Amygdala (tissue), 56 donors: ENCODE results near the gene UBXN7.
"Not testable (repeated sequence)": the region's sequence is repeated elsewhere in the genome, so short reads cannot be mapped to it uniquely, and the experiment has no call there.

Source experiments
- DNase-seq, 56 donors: peaks; one replicate each; lab custom pipeline; 2025; lab: John Stamatoyannopoulos, UW

The UBXN7 gene

DNA sequence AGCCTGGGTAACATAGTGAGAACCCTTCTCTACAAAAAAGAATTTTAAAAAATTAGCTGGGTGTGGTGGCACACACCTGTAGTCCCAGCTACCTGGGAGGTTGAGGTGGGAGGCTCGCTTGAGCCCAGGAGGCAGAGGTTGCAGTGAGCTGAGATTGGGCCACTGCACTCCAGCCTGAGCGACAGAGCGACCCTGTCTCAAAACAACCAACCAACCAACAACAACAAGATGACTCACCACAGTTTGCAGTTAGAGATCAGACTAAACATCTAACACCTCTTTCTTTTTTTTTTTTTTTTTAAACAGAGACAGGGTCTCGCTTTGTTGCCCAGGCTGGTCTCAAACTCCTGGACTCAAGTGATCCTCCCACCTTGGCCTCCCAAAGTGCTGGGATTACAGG is 73.7 kb downstream of the UBXN7 start:
- DNase-seq: not testable (repeated sequence)

DNA sequence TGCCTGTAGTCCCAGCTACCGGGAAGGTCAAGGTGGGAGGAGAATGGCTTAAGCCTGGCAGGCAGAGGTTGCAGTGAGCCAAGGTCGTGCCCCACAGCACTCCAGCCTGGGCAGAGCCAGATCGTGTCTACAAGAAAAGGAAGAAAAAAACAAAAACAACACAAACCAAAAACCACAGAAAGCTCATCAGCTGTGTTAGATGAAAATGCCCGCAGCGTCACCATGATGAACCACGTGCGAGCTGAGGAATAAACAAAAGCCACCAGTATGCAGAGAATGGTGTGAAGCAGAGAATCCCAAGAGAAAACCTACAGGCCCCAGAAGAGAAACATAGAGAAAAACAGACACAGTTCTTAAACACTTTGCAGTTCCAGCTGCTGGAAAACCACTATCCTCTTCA is 74.3 kb downstream of the UBXN7 start:
- no peak for DNase-seq

DNA sequence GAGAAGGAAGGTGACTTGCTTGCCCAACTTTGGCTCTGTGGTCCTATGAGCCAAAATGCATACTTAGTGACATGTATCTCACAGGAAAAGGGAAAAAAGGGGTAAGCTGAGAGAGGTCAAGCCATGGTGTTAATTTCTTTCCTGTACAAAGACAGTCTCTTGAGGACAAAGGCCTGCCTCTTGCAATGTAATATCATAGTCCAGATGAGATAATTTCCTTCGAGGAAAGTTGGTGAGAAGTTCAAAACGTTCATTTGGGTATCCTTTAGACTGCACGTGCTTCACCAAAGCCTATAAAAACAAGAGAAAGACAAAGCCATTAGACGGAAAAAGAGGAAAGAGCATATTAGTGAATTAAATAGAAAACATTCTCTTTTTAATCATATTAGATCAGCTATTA is 75.7 kb downstream of the UBXN7 start:
- no peak for DNase-seq

DNA sequence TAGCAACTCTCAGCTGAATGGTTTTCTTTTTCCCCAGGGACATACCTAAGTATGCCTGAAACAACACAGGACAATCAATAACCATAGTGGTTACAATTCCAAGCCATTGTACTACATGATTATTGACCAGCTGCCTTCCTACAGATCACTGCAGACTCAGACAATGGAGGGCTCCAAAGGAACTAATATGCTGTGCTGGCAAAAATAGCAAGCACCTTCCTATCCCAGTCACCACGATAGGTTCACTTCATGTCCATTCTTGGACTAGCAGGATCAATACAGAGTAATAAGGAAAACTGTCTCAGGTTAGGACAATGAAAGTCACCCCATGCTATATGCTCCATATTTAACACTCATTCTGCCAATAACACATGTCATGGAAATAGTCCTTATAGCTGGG is 76.6 kb downstream of the UBXN7 start:
- DNase-seq: no peak

DNA sequence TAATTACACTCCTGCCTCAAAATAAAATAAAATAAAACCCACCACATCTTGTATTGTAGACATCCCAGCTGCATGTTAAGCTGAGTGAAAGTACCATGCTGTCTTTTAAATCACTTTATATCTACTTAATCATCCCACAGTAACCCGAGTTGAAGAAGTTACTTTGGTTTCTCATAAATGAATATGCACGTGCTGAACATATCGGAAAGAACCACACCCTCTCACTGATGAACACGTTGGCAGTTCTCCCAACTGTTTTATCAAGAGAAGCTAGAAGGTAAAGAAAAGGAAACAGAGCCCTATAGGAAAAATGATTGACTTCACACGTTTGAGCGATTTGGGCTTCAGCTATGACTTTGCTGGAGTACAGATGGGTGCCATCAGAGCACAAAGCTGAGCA is 78.1 kb downstream of the UBXN7 start:
- no peak for DNase-seq

DNA sequence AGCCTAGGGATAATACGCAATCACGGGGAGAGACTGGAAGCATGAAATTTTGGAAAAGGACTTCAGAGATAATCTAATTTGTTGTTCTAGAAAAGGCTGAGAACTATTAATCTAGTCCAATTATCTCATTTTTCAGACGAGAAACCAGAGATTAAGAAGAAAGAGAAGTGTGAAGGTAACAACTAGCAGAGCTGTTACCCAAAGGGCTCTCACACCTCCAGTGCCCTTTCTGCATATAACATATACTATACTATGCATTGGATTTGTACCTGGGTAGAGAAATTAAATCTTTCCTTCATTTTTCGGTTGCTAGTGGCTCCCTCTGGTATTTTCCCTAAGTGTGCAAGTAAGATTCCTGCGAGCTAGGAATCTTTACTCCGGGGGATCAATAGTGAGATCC is 80.7 kb downstream of the UBXN7 start:
- DNase-seq: no peak

DNA sequence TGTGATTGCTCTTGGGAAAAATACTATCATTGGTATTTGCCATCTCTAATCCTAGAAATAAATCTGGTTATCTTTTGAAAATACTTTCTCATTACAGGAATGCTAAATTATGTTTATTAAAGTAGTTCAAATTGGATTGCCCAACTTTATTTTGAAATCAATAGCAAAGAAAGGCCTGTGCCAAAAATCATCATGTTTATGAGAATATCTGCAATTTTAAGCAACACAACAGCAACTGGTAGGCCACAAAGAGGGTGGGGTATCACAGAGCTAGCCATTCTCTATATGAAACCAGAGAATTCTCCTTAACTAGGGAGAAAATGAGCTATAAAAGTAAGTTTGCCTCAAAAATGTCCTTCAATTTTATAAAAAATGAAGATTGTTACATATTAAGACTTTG is 82.2 kb downstream of the UBXN7 start:
- no peak for DNase-seq

DNA sequence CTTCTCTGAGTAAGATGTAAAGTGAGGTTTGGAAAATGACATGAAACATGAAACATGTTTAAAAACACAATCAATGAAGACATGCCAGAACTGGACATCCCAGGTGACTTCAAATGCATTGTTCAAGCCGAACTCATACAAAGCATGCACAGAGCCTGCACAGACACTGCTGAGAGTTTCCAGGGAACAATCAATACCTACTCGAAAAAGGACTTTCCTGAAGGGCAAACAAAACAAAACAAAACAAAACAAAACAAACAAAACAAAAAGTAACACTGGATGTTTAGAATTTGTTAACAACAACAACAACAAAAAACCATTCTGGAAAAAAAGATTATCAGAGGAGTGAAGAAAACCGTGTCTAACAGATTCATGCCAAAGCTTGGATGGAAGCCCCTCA is 83.5 kb downstream of the UBXN7 start:
- no peak for DNase-seq

DNA sequence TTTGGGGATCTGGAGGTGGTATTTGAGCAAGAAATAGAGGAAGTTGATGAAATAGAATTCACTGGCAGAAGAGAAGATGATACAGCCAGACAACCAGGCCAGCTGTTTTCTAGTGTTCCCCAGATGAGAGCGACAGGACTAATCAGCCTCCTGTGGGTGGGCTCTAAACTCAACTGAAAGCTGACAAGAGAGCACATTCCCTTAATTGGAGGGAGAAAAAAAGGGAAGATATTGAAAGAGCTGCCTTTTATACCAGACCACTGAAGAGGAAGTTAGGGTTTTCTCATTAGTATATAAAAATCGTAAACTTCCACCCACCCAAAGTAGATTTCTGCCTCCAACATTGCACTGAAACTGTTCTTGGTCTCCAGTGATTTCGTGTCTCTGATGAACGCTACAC is 87.6 kb downstream of the UBXN7 start:
- DNase-seq: no peak

DNA sequence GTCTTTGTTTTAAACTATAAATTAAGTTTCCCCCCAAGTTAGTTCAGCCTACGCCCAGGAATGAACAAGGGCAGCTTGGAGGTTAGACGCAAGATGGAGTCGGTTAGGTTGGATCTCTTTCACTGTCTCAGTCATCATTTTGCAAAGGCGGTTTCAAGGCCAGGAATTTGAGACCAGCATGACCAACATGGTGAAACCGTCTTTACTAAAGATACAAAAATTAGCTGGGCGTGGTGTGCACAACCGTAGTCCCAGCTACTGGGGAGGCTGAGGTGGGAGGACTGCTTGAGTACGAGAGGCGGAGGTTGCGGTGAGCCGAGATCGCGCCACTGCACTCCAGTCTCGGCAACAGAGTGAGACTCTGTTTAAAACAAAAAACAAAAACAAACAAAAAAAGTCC is 88.3 kb downstream of the UBXN7 start:
- not testable (repeated sequence) for DNase-seq

DNA sequence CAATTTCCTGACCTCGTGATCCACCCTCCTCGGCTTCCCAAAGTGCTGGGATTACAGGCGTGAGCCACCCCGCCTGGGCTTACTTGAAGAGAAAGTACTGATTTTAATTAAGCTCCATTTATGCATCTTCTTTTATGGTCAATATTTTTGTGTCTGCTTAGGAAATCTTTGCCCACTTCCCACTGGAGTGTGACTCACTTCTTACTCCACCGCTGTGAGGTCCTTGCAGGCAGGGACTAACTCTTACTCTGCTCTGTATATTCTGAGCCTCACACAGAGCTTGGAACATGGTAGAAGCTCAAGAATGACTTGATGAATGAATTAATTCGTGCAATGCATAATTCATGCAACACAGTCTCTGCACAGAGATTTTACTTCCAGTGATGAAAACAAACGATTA is 91.1 kb downstream of the UBXN7 start:
- no peak for DNase-seq

DNA sequence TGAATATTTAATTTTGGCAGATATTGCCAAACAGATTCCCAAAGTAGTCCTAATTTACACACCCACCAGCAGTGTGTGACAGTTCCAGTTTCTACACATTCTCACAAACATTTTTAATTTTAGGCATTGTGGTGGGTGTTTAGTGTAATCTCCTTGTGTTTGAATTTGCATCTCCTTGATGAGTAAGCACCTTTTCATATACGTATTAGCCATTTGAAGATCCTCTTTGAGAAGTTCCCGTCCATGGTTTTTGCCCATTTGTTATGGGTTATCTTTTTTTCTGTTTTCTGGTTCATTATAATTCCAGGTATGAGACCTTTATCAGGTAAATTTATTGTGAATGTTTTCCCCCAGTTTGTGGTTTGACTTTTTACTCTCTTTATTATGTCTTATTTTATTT is 91.8 kb downstream of the UBXN7 start:
- no peak for DNase-seq

DNA sequence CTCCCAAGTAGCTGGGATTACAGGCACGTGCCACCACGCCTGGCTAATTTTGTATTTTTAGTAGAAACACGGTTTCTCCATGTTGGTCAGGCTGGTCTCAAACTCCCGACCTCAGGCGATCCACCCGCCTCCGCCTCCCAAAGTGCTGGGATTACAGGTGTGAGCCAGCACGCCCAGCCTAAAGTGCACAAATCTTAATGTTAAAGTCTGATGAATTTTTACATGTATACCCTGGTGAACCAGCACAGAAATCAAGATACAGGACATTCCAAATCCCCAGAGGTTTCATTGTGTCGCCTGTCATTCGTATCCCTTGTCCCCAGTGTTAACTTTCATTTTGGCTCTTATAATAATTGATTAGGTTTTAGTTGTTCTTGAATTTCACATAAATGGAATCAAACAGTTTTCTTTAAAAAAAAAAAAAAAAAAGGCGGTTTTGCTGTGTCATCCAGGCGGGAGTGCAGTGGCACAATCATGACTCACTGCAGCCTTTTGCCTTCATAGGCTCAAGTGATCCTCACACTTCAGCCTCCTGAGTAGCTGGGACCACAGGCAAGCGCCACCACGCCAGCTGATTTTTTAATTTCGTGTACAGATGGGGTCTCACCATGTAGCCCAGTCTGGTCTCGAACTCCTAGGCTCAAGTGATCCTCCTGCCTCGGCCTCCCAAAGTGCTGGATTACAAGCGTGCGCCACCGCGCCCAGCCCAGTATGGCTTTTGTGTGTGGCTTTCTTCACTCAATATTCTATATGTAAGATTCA is 92.6 kb downstream of the UBXN7 start:
- no peak for DNase-seq

DNA sequence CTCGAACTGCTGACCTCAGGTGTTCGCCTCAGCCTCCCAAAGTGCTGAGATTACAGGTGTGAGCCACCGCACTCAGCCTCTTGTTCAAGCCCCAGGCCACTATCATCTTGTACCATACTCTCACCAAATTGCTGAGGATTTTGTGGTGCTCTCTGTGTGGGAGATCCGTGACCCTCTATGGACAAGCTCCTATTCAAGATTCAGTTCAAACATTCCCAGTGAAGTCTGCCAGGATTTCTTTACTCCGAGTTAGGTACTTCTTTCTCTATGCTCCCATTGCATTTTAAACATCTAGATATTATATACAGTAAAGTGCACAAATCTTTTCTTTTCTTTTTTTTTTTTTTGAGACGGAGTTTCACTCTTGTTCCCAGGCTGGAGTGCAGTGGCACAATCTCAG is 93.2 kb downstream of the UBXN7 start:
- no peak for DNase-seq

DNA sequence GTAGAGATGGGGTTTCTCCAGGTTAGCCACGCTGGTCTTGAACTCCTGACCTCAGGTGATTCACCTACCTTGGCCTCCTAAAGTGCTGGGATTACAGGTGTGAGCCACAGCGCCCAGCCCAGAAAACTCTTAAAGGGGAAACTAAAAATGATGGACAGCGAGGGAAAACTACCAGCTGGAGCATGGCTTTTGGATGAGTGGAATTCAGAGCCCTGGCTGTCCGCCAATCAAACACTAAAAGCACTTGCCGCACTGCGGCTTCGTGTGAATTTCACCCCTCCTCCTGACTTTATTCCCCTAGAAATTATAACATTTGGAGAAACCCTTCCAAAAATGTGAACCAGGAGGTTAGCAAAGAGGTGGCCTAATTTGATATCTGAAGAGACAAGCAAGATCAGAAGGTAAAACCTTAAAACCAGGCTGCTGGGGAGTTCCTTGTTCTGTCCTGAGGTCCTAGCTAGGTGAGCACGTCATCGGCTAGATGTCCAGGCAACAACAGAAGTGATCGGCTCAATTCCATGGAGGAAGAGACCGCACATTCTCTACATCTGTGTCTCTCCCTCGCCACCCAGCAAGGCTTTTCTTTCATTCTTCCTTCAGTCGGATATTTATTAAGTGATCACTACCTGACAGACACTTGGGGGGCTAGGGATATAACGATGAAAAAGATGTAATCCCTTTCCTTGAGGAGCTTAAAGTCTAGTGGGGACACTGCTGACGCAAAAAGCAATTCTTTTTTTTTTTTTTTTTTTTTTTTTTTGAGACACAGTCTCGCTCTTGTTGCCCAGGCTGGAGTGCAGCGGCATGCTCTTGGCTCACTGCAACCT is 95.7 kb downstream of the UBXN7 start:
- no peak for DNase-seq

DNA sequence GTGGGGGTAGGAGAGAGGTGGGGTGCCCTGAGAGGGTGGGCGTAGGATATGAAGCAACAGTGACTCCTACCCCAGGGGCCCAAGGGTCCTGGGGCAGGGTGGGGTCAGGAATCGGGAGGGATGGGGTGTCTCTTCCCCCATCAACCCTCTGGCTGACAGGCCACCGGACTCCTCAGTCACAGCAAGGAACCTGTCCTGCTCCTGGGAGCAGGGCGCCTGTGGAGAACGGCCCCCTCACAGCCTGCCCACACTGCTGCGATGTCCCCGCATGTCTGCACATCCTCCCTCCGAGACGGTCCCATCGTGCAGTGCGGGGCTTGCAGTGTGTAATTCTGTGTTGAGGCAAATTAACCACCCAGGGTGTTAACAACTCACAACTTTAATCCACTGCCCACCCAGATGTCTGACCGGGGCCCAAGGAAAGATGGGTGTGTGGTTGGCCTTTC is 96.7 kb downstream of the UBXN7 start:
- DNase-seq: no peak

DNA sequence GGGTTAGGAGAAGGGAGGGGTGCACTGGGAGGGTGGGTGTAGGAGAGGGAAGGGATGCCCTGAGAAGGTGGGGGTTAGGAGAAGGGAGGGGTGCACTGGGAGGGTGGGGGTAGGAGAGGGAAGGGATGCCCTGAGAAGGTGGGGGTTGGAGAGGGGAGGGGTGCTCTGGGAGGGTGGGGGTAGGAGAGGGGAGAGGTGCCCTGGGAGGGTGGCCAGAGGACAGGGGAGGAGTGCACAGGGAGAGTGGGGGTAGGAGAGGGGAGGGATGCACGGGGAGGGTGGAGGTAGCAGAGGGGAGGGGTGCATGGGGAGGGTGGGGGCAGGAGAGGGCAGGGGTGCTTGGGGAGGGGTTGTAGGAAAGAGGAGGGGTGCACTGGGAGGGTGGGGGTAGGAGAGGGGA is 97.2 kb downstream of the UBXN7 start:
- DNase-seq: no peak

DNA sequence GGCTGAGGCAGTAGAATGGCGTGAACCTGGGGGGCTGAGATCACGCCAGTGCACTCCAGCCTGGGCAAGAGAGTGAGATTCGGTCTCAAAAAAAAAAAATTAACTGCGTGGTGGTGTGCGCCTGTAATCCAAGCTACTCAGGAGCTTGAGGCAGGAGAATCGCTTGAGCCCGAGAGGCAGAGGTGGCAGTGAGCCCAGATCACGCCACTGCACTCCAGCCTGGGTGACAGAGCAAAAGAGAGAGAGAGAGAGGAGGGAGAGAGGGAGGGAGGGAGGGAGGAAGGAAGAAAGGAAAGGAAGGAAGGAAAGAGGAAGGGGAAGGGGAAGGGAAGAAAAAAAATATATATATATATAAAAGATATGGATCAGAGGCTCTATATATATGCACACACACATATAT is 100.1 kb downstream of the UBXN7 start:
- no peak for DNase-seq

DNA sequence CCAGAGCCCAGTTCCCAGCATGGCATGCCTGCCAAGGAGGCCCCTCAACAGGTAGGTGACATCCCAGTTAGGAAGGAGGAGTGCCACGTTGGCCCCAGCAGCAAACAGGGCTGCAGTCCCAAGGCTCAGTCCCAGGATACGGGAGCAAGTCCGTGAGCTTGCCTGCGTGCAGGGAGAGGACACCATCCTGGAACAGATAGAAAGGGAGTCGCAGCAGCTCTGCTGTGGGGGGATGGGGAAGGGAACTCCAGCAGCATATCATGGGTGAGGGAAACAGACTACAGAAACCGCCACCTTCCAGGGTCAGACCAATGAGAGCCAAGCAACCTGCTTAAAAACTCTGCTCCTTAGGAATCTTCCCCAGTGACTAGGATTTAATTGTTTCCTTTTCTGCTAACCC is 104.8 kb downstream of the UBXN7 start:
- no peak for DNase-seq

DNA sequence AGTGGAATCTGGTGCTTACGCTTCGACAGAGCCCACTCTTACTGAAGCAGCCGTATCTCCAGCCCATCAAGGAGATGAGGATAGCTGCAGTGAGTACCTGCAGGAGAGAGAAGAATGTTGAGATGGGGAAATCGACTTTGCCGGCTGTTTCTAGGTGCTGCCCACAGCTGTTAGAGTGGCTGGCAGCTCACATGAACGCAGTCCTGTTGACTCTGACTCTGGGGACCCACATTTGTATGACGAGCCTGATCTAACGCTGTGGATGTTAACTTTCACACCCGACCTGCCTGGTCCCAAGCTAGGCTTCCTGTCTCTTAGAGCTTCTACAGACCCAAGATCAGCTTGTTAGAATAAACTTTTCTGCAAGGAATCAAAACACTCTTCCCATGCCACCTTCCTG is 105.3 kb downstream of the UBXN7 start:
- no peak for DNase-seq

DNA sequence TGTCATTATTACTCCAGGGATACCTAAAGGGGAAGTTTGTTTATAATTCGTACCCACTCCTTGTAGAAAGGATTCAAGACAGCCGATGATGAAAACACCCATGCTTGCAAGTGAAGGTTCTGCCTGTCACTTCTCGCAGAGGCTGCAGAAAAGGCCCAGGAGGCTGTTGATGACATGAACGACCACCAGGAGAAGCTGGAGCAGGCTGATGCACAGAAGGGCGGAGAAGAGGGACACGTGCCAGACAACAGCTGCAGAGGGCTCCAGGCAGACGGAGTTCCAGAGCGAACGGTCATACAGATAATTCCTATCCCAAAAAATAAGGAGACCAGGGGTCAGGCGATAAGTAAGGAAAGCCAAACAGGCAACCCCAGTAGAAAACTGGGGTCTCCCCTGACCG is 108.5 kb downstream of the UBXN7 start:
- DNase-seq: no peak

DNA sequence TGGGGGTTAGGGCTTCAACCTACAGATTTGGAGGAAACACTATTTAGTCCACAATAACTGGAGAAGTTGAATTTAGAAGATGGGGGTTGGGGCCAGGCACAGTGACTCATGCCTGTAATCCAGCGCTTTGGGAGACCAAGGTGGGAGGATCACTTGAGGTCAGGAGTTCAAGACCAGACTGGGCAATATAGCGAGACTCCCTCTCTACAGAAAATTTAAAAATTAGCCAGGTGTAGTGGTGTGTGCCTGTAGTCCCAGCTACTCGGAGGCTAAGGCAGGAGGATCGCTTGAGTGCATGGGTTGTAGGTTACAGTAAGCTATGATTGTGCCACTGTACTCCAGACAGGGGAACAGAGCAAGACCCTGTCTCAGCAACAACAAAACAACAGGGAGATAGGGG is 109.2 kb downstream of the UBXN7 start:
- DNase-seq: no peak
